Fibroblast of the aortic adventitia (primary cell): ENCODE measurements around the gene SNRPA. TPM values are rescaled to one million over a fixed set of nuclear protein-coding genes. Genes with fewer than 3 reads are reported as not detected.
A peak's percentile ranks its signal among the peaks of the same experiment; 100 is the strongest.

Experiments
- DNase-seq: peaks from one replicate; pipeline ENCODE4 v3.0.0-alpha.2; 2010; ENCODE audit warnings: low read depth
- H3K4me3 ChIP-seq: 2 replicates; pipeline ENCODE4 v1.5.1; 2011; ENCODE audit warnings: low read depth, mild to moderate bottlenecking, control low read depth, low read length, moderate library complexity
- total RNA-seq: library from RNA; depleted of rRNA; stranded (reverse); fragments of >200 nt; gene quantifications from 2 replicates; pipeline ENCODE4 v1.2.3, GENCODE V29; 2012; ENCODE audit warnings: low replicate concordance
- TF ChIP-seq, protein P1 (sequence below): IDR thresholded peaks from 2 replicates; pipeline ENCODE4 v1.5.1; 2011; ENCODE audit warnings: mild to moderate bottlenecking, low read length, control low read depth, inconsistent platforms; ENCODE audit not compliant: insufficient read depth

The SNRPA gene
- 19.1 and 29.8 TPM in 2 replicates for total RNA-seq

DNA sequence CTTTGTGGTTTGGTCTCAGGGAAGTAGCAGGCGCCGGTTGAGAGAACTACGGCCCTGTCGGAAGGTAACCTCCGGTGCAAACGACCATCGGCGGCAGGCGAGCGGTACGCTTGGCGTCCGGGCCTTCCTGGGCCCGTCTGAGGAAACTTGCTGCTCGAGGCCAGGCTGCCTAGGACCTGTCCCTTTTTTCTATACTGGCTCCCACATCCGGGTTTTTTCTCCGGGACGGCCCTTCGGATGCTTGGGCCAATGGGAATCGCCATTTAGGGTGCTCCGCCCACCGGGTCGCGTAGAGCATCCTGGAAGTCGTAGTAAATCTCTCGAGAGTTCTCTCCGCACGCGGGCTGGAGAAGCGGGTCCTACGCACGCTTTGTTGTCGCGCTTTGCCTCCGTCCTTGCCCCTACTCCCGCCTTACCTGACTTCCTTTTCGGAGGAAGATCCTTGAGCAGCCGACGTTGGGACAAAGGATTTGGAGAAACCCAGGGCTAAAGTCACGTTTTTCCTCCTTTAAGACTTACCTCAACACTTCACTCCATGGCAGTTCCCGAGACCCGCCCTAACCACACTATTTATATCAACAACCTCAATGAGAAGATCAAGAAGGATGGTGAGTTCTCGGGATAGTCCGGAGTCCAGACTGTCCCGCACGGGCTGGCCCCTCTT, at the start of gene SNRPA:
Gene SNRPA, plus strand, starts transcription at position 330 of the 664 bp plus-strand sequence. Its CDS starts 206 bp downstream, at position 536.
- peak within 1 kb of the TSS; percentile 82 for H3K4me3 ChIP-seq
- peak; percentile 98 for DNase-seq
- TF ChIP-seq, protein P1, sequence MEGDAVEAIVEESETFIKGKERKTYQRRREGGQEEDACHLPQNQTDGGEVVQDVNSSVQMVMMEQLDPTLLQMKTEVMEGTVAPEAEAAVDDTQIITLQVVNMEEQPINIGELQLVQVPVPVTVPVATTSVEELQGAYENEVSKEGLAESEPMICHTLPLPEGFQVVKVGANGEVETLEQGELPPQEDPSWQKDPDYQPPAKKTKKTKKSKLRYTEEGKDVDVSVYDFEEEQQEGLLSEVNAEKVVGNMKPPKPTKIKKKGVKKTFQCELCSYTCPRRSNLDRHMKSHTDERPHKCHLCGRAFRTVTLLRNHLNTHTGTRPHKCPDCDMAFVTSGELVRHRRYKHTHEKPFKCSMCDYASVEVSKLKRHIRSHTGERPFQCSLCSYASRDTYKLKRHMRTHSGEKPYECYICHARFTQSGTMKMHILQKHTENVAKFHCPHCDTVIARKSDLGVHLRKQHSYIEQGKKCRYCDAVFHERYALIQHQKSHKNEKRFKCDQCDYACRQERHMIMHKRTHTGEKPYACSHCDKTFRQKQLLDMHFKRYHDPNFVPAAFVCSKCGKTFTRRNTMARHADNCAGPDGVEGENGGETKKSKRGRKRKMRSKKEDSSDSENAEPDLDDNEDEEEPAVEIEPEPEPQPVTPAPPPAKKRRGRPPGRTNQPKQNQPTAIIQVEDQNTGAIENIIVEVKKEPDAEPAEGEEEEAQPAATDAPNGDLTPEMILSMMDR, result no peak

DNA sequence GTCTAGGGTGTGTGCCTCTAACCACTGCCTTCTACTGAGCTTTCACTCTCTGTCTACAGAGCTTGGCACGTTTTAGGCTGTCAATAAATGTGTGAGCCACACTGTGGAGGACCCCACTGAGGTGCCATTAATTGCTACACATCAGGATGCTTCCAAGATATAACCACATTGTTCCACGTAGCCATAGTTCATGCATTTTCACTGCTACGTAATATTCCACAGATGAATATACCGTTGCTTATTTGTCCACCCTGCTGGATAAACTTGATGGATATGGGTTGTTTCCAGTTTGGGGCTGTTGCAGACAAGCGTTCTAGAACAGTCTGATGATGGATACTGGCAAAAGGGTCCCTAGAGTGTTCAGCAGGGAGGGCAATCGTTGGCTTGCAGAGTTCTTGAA, 49.2 kb upstream of the SNRPA start:
- TF ChIP-seq, protein P1, result no peak
- no peak overlapping the region for H3K4me3 ChIP-seq
- DNase-seq, result no peak

DNA sequence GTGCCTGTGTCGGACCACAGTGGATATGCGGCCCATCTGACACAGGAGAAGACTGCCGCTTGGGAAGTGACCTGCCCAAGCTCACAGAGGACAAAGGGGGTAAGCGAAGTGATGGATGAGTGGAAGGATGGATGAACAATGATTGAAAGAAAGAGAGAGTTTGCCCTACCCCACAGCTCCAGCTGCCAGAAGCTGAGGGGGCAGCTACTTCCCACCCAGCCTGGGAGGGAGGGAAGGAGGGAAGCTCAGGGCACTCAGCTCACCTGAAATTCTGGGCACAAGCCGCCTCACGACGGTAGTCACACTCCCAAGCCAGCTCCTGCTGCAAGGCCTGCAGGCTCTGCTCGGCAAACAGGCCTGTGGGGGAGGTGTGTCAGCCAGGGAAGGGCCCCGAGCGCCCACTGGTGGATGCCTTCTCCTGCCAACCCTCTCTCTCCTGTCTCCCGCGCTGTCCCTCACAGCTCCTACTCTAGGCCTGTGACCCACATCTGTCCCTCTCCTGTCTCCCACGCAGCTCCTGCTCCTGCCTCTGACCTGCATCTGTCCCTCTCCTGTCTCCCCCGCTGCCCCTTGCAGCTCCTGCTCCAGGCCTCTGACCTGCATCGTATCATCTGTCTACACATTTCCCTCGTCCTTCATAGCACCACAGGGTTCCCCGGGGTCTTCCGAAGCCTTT, 48.5 kb upstream of the SNRPA start:
- no peak overlapping the region for H3K4me3 ChIP-seq
- peak; percentile 36 for DNase-seq
- TF ChIP-seq, protein P1, result peak; percentile 62

GRCh38 chr19:40703029-40703755, 47.8 kb upstream of the SNRPA start:
- H3K4me3 ChIP-seq, result no peak overlapping the region
- DNase-seq, result no peak
- TF ChIP-seq, protein P1, result no peak

- TF ChIP-seq, protein P1, result no peak
- no peak overlapping the region for H3K4me3 ChIP-seq
- no peak for DNase-seq
Observed at GRCh38 chr19:40704491-40705361, 46.3 kb upstream of the SNRPA start.

GRCh38 chr19:40705362-40705651, 45.7 kb upstream of the SNRPA start:
- H3K4me3 ChIP-seq, result no peak overlapping the region
- TF ChIP-seq, protein P1, result no peak
- DNase-seq, result peak; percentile 29
